GM12872 (cell line): ENCODE data around the gene CNN3.

Source experiments
- TF ChIP-seq, protein P1 (sequence below): IDR thresholded peaks from 3 replicates; pipeline ENCODE4 v1.5.1; 2011; ENCODE audit warnings: low read depth, mild to moderate bottlenecking, low read length, moderate library complexity; ENCODE audit not compliant: insufficient read depth

The CNN3 gene

GRCh38 chr1:94963864-94964263 is 37.0 kb upstream of the CNN3 start:
- TF ChIP-seq, protein P1, sequence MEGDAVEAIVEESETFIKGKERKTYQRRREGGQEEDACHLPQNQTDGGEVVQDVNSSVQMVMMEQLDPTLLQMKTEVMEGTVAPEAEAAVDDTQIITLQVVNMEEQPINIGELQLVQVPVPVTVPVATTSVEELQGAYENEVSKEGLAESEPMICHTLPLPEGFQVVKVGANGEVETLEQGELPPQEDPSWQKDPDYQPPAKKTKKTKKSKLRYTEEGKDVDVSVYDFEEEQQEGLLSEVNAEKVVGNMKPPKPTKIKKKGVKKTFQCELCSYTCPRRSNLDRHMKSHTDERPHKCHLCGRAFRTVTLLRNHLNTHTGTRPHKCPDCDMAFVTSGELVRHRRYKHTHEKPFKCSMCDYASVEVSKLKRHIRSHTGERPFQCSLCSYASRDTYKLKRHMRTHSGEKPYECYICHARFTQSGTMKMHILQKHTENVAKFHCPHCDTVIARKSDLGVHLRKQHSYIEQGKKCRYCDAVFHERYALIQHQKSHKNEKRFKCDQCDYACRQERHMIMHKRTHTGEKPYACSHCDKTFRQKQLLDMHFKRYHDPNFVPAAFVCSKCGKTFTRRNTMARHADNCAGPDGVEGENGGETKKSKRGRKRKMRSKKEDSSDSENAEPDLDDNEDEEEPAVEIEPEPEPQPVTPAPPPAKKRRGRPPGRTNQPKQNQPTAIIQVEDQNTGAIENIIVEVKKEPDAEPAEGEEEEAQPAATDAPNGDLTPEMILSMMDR, result no peak

- TF ChIP-seq, protein P1, result no peak
Observed at GRCh38 chr1:94962409-94963265, 35.7 kb upstream of the CNN3 start.

DNA sequence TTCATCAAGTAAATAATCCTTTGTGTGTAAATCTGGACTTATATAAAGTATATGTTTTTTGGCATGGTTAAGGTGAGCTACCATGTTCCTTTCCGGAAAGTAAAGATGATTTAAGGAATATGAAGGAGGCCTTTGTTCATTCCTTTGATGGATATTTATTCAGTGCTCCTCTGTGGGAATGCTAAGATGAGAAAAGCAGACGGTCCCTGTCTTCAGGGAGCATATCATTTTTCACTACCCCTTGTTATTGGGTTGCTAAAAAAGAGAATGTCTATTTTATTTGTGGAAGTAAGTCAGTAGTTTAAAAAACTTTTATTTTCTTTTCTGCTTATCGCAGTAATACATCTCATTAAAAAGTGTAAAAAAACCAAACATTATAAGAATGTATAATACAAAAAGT is 35.1 kb upstream of the CNN3 start:
- TF ChIP-seq, protein P1, result no peak

- TF ChIP-seq, protein P1, result no peak
Observed at GRCh38 chr1:94961582-94961981, 34.7 kb upstream of the CNN3 start.

GRCh38 chr1:94958081-94958480 is 31.2 kb upstream of the CNN3 start:
- TF ChIP-seq, protein P1, result no peak

DNA sequence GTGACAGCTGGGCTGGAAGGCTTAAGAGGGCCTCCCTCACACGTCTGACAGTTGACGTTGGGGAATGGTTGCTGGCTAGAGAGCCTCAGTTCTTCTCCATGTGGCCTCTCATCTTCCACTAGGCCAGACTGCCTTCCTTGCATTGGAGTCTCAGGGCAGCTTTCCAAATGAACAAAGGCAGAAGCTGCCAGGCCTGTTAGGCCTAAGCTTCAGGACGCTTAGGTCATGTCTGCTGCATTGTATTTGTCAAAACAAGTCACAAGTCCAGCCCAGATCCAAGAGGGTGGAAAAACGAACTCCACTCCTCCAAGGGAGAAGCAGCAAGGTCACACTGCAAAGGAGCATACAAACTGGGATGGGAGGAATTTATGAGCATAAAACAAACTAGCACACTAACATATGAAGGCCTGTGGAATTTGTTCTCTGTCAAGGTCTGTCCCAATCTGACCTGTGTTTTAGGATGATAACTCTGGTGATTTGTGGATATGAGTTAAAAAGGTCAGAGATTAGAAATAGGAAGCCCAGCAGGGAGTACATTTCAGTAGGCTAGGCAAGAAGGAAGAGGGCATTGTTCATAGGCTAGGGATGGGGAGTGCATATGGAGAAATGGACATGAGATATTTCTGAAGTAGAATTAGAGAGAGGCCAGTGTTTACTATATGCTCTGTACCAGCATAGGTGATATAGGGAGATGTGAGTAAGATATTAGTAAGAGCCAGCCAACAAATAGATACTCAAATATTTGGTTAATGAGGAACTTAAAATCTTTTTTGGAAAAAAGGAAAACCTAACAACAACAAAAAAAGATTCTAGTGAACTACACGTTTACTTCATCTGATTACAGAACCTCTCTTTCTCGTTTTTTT is 29.1 kb upstream of the CNN3 start:
- TF ChIP-seq, protein P1, result no peak

DNA sequence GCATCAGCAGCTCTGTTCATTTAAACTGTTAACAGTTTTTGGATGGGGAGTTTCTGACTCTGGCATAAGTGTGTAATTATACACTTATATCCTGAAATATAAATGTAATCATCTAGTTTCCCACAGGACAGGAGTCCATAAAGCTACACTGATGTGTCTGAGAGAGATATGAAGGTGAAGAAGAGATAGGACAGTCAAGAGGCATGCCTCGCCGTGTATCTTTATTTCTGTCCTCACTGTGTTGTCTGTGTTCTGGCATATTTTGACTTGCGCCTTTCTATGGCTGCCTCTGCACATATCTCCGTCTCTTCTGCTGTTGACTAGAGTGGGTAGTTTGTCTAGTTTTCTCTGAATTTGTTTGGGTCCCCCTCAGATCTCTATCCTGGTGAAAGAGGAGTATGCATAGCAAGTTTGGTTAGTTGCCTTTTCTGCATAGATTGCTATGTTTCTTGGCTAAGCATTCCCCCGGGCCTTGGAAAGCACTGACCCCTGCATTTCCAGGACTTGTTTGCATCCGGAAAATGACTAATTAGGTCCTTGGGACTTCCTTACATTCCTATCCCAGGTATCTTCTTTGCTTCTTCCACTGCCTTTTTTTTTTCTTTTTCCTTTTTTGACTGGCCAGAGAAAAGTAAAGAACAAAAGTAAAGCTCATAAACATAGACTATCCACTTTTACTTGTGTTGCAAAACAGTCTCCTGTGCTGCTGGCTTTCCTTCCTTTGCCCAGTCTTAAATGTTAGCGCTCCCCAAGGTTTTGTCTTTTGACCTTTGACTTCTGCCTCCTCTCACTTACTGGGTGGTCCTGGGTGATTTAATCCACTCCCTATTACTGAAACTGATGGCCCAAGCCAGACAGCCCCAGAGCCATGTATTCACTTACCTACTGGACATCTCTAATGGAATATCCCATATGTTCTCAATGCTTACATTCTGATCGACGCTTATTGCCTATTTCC is 27.6 kb upstream of the CNN3 start:
- TF ChIP-seq, protein P1, result no peak
